GM21526 (cell line): Measurements from ENCODE around the gene JPT2.

ENCODE experiments used
- ATAC-seq: cut with Tn5 transposase; IDR thresholded peaks from one replicate; pipeline ENCODE4 v1.9.1; 2021; ENCODE audit warnings: moderate library complexity; ENCODE audit not compliant: unreplicated experiment, low FRiP score

Gene JPT2

DNA sequence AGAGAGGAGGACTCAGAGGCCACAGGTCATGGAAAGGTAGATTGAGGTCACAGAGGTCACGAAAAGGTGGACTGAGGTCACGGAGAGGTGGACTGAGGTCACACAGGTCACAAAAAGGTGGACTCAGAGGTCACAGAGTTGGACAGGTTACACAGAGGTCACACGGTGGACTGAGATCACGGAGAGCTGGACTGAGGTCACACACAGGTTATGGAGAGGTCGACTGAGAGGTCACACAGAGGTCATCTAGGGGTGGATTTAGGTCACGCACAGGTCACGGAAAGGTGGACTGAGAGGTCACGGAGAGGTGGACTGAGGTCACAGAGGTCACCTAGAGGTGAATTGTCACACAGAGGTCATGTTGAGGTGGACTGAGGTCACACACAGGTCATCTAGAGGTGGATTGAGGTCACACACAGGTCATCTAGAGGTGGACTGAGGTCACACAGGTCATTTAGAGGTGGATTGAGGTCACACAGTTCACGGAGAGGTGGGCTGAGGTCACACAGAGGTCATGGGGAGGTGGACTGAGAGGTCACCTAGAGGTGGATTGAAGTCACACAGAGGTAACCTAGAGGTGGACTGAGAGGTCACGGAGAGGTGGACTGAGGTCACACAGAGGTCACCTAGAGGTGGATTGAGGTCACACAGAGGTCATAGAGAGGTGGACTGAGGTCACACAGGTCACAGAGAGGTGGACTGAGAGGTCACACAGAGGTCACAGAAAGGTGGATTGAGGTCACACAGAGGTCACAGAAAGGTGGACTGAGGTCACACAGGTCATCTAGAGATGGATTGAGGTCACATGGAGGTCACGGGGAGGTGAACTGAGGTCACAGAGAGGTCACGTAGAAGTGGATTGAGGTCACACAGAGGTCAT is 26.7 kb upstream of the JPT2 start:
- no peak for ATAC-seq

DNA sequence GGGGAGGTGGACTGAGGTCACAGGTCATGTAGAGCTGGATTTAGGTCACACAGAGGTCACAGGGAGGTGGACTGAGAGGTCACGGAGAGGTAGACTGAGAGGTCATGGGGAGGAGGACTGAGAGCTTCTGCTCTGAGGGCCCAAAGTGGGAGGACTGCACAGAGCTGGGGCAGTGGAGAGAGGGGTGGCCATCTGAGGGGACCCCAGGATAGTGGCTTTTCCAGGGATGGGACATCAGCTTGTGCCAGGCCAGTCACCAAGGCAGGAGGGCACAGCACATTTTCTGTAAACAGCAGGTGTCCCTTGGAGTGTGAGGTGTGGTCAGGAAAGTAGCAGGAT is 26.1 kb upstream of the JPT2 start:
- ATAC-seq = no peak

DNA sequence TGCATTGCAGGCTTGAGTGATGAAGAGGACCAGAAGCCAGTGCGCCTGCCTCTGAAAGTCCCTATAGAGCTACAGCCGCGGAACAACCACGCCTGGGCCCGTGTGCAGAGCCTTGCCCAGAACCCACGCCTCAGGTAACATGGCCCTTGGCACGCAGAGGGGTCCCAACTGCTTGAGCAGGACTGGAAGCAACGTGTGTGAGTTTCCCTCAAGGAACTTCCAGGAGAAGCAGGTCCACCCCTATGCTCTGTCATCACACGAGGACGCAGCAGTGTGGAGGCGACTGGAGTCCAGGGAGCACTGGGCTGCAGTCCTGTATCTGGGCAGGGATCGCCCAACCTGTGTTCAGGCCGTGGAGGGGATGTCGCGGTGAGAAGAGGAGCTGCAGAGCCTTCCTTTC is 25.1 kb upstream of the JPT2 start:
- no peak for ATAC-seq

DNA sequence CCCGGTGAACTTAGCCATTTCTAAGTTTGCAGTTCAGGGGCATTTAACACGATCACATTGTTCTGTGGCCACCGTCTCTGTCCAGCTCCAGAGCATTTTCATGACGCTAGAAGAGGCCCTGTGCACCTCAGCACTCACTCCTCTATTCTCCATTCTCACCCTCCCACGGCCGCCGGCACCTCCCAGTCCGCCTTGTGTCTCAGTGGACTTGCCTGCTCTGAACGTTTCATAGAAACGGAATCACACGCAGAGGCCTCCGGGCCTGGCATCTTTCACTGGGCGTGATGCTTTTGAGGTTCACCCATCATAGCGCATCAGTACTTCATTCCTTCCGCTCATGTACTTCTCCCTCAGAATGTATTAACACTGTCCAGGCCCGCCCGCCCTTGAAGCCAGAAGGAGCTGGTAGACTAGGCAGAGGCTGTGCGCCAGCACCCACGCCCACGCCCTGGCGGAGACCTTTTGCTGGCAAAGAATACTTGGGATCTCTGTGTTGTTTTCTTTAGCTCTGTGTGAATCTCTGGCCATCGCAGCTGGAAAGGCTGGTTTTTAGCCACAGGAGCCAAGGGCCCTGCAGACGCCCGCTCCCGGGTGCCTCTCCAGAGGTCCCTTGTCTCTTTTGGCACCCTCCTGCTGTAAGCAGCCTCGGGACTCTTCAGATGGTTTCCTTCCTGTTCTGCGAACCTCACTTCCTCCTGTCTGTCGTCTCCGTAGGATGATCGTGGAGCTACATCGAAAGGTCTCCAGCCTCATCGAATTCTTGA is 23.4 kb upstream of the JPT2 start:
- no peak for ATAC-seq

DNA sequence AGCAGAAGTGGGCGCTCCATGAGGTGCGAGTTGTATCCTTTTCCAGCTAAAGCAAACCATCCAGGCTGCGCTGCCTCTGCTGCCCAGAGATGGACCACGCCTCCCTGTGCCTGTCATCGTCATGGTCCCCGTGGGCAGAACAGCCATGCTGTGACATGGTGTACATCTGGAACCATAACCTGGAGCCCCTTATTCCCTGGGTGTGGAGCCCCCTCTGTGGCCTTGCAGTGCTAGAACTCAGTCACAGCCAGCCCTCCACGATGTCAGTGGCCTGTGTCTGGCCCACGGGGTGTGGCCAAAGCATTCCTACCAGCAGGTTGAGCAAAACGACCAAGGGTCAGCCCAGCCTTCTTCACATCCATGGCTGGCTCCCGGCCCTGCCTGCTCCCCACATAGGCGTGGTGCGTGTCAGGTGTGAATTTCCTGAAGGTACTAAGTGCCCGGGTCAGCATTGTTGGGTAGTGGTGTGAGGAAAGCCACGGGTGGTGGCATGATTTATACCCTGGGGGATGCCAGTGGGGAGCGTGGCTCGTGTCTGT is 22.7 kb upstream of the JPT2 start:
- ATAC-seq = no peak

DNA sequence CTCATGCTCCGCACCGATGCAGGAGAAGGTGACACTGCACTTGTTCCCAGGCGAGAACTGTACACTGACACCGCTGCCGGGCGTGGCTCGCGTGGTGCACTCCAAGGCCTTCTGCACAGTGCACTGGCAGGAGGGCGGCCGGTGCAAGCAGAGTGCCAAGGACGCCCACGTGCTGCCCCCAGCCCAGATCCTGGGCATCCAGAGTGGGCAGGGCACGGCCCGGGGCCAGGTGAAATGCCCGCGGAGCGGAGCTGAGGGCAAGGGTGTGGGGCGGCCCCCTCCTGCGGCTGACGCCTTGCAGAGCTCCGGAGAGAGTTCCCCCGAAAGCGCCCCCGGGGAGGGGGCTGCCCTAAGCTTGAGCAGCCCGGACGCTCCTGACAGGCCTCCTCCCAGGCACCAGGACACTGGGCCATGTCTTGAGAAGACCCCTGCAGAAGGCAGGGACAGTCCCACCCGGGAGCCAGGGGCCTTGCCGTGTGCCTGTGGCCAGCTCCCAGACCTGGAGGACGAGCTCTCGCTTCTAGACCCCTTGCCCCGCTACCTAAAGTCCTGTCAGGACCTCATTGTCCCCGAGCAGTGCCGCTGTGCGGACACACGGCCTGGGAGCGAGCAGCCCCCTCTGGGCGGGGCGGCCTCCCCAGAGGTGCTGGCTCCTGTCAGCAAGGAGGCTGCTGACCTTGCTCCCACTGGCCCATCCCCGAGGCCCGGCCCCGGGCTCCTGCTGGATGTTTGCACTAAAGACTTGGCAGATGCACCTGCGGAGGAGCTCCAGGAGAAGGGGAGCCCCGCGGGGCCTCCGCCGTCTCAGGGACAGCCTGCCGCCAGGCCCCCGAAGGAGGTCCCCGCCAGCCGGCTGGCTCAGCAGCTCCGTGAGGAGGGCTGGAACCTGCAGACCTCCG is 21.9 kb upstream of the JPT2 start:
- no peak for ATAC-seq

DNA sequence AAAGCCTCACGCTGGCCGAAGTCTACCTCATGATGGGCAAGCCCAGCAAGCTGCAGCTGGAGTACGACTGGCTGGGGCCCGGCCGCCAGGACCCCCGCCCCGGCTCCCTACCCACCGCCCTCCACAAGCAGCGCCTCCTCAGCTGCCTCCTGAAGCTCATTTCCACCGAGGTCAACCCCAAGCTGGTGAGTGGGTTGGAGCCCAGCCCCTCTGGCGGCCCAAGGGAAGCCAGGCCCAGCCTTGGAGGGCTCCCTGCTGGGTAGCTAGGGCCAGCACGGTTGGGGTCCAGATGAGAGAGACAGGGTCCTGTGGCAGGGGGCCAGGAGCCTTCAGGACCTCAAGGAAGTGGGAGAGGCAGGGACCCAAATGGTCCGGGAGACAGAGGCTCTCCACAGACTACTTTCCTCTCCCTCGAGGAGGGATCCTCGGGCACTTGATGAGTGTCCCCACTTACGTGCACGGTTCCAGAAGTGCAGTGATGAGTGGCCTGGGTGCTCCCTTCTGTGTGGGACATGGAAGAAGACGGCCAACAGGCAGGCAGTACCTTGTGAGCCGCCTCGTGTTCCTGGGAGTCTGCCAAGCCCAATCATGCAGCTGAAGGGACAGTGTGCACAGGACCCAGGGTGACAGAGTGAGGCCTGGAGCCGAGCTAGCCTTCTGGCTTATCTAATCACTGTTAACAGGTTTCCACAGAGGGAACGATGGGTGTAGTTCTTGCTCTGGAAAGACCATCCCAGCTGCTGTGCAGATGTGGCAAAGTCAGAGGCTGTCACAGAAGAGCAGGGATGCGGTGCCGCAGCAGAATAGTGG is 21.1 kb upstream of the JPT2 start:
- no peak for ATAC-seq

DNA sequence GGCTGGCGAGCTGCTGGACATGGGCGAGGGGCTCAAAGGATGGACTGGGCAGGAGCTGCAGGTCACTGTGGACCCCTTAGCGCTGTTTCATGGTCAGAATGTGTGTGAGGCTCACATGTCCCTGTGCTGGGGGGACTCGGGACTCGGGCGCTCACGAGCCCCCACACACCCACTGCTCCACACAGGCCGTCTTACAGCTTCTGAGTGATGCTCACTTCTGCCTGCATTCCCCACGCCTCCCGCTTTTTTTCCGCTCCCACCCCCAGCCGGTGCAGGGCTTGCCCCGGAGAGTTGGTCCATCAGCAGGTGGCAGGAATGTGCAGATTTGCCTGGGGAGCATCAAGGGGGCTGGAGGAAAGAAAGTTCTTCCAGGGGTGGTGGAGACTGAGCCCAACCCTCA is 20.2 kb upstream of the JPT2 start:
- ATAC-seq = no peak

DNA sequence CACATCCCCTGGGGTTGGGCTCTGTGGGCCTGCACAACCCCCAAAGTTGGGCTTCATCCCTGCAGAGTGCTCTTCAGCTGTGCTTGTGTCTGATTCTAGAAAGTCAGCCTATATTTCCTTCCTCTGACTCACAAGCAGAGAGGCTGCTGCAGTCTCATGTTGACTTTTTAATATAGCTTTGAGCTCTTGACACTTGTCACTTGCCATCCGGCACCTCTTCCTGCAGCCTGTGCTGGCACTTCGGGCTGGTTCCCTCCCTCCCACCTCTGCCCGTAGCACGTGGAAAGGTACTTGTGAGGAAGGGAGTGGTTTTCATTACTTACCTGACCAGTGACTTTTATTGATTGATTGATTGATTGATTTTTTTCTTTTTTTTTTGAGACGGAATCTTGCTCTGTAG is 19.0 kb upstream of the JPT2 start:
- ATAC-seq = no peak

DNA sequence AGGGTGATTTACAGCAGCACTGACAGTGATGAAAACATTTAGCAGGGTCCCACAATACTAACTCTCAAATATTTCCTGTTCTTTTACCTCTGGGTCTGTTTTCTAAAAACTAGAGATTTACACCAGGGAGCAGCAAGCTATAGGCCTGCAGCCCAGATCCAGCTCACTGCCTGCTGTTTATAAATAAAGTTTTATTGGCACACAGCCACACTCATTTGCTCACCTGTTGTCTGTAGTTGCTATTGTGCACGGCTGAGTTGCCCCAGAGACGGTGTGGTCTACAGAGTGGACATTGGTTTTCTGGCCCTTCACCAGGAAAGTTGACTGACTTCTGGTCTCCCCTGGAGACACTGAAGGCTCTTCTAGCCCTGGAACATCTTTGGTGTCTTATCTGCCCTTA is 16.3 kb upstream of the JPT2 start:
- ATAC-seq = no peak

DNA sequence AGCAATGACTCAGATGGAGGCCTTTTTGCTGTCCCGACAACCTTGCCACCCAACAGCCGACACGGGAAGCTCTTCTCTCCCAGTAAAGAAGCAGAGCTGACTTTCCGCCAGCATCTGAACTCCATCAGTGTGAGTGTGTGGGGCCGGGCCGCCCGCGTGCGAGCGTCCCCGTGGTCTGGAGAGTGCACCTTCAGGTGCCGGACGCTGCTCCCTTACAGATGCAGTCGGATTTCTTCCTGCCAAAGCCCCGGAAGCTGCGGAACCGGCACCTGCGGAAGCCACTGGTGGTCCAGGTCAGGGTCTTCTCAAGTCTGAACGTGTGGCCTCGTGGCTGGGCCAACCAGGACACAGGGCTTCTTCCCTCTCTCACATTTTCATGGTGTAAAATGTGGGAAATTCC is 15.5 kb upstream of the JPT2 start:
- ATAC-seq = no peak

DNA sequence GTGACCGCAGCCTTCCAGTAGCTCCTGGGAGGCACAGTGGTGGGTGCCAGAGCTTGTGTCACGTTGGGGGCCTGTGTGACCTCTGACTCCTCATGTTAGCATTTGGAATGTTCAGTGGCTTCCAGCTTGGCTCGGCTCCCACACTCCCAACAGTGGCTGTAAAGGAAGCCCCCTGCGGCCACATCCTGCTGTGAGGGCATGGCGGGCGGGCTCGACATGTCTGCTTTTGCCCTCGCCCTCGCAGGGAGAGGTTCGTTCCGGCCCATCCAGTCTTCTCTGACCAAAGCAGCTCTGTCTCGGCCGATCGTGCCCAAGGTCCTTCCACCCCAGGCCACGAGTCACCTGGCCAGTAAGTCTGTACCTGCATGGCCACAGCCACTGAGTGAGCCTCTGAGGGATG is 12.2 kb upstream of the JPT2 start:
- no peak for ATAC-seq

DNA sequence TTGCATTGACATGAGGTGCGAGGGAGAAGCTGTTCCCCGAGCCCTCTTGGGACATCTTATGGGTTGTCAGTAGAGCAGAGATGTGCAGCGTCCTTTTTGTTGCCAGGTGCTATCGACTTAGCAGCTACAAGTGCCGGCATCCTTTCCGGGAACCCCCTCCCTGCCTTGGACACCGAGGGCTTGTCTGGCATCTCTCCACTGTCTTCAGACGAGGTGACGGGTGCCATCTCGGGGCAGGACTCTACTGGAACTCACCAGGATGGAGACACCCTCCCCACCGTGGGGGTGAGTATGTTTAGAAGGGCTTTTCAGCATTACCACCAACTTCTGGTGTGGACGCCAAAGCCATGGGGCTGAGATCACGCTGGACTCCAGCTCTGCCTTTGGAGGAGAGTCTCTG is 11.8 kb upstream of the JPT2 start:
- ATAC-seq = no peak

DNA sequence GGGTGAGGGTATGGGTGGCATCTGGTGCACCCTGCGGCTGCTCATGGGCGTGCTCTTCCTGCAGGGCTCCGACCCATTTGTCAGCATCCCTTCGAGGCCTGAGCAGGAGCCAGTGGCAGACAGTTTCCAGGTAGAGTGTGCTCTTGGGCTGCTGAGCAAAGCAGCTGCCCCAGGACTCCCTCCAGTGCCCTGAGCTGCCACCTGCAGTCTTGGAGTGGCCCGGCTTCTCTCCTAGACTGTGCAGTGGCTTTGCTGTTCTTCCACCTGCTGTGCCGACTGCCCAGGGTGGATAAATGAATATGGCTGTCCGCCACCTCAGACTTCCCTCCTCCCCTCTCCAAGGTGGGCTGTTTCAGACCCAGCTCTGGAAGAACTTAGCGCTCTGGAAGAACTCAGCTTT is 10.8 kb upstream of the JPT2 start:
- no peak for ATAC-seq

DNA sequence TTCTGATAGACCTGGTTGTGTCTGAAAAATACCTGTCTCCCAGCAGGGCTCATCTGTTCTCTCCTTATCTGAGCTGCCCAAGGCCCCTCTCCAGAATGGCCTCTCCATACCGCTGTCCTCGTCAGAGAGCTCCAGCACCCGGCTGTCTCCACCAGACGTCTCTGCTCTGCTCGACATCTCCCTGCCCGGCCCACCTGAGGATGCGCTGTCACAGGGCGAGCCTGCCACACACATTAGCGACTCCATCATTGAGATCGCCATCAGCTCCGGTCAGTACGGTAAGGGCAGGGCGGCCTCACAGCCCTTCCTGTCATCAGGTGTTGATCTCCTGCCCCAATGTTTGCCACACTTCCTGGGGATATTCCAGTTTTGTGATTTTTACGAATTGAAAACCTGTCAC is 10.2 kb upstream of the JPT2 start:
- no peak for ATAC-seq

DNA sequence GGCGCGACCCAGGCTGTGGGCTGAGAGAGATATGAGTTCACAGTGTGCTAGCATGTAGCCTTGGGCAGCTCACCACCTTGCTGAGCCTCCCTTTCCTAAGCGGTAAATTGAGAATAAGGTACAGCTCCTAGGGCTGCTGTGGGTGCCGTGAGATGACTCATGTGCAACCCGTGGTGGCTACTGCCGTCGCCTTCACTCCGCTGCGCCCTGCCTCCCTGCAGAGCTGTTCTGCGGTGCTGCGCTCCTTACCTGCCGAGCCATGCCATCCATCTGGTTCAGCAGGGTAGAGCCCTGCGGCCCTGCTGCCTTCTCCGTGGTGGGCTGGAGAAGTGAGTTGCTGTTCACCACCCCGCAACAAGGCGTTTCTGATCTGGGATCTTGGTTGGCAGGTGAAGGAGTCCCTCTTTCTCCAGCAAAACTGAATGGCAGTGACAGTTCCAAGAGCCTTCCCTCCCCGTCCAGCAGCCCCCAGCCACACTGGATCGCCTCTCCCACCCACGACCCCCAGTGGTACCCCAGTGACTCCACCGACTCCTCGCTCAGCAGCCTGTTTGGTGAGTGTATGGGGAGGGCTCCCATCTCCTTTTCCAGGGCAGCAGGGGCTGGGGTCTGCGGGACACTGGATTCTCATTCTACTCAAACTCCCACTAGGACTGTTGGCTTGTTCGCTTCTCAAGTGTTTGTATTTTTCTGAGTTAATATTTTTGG is 9.3 kb upstream of the JPT2 start:
- ATAC-seq = no peak

DNA sequence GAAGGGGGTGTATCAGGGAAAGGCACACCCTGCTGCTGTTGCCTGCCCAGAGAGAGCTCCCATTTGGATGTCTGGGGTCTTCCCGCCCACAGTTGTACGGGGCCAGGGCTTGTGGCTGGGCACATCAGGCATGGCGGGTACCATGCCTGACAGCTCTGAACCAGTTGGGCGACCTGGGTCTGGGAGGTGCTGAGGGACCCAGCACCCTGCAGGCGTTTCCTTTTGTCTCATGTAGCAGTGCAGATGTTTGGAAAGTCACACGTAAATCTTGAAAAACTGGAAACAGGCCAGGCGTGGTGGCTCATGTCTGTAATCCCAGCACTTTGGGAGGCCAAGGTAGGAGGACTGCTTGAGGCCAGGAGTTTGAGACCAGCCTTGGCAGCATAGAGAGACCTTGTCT is 8.4 kb upstream of the JPT2 start:
- no peak for ATAC-seq

DNA sequence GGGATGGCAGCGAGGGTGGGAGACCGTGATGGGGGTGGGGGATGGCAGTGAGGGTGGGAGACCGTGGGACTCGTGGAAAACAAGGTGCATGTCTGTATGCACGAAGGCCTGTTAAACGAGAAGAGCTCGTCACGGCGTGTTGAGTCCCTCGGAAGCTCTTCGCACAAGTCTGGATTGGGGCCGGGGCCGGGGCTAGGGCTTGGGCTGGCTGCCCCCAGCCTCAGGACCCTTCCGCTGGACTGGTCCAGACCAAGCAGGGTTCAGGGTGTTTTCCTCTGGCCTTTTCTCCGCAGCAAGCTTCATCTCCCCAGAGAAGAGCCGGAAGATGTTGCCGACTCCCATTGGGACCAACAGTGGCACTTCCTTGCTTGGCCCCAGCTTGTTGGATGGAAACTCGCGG is 7.7 kb upstream of the JPT2 start:
- no peak for ATAC-seq

DNA sequence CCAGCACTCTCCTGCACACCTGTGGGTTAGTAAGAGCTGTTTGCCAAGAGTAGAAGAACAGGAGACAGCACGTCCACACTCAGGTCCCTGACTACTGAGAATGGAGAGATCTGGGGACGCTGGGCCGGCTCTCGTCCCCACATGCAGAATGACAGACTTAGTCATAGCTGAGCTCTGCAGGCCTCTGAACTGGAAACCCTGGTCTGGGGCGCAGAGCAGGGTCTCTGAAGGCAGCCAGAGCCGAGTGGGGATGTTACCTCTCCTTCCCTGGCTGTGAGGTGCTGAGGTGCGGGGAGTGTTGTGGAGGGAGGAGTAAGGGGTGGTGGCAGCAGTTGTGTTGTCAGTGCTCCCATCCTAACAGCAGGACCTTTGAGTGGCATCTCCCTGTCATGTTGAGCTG is 7.2 kb upstream of the JPT2 start:
- no peak for ATAC-seq
